HAP-1 (cell line): ENCODE results near the gene DUSP28.
"Not testable (repeated sequence)": the region's sequence is repeated elsewhere in the genome, so short reads cannot be mapped to it uniquely, and the experiment has no call there.

ENCODE experiments used
- DNase-seq, 2 experiments: peaks; one replicate each; pipeline ENCODE4 v3.0.0-alpha.2; 2016 to 2020; ENCODE audit warnings: low spot score in 2 of 2
- H3K27me3 ChIP-seq: fragments of 250-450 bp; sonication (Bioruptor Pico); 2 replicates; pipeline ENCODE4 v1.5.1; 2020; ENCODE audit warnings: low read depth, mild to moderate bottlenecking, moderate library complexity
- H3K36me3 ChIP-seq: fragments of 250-450 bp; sonication (Bioruptor Pico); replicated peaks from 2 replicates; pipeline ENCODE4 v1.5.1; 2020; ENCODE audit warnings: mild to moderate bottlenecking
- H3K4me1 ChIP-seq: fragments of 250-450 bp; sonication (Bioruptor Pico); 2 replicates; pipeline ENCODE4 v1.5.1; 2020; ENCODE audit warnings: mild to moderate bottlenecking
- H3K4me3 ChIP-seq: fragments of 250-450 bp; sonication (Bioruptor Pico); 2 replicates; pipeline ENCODE4 v1.5.1; 2020; ENCODE audit warnings: mild to moderate bottlenecking, moderate library complexity
- H3K9me3 ChIP-seq: fragments of 250-450 bp; sonication (Bioruptor Pico); 2 replicates; pipeline ENCODE4 v1.5.1; 2020; ENCODE audit warnings: mild to moderate bottlenecking, moderate library complexity
- in situ Hi-C: fragments of 300-500 bp; cut with MboI; formaldehyde crosslinking; loops from 3 replicates; pipeline ENCODE4 v1.14.3; 2020; ENCODE audit warnings: low sequenced_read_pairs, inconsistent platforms, mixed read lengths

DUSP28 gene

GRCh38 chr2:240560480-240561324 lies 545 bp downstream of the DUSP28 start:
- DNase-seq, result peak; percentile 94 to 100
- H3K9me3 ChIP-seq, result no peaks in the 10 kb centered on the region
- H3K4me1 ChIP-seq, result peaks cover 13% of the 10 kb centered on the region
- H3K36me3 ChIP-seq, result peaks cover 9% of the 10 kb centered on the region
- H3K27me3 ChIP-seq, result no peaks in the 10 kb centered on the region
- in situ Hi-C loops, result no loop called here
- peak overlapping the region; percentile 82 for H3K4me3 ChIP-seq

GRCh38 chr2:240561325-240561971 lies 1.3 kb downstream of the DUSP28 start:
- Histone ChIP-seq H3K27me3 (no peaks in the 10 kb centered on the region), H3K4me3 (peak overlapping the region; percentile 82), H3K9me3 (no peaks in the 10 kb centered on the region), H3K36me3 (peaks cover 9% of the 10 kb centered on the region), H3K4me1 (peaks cover 18% of the 10 kb centered on the region)
- peak in 1 of 2 experiments; percentile 6 for DNase-seq
- in situ Hi-C loops, result no loop called here

GRCh38 chr2:240563231-240563630 lies 3.1 kb downstream of the DUSP28 start:
- peaks cover 31% of the 10 kb centered on the region for H3K4me1 ChIP-seq
- H3K9me3 ChIP-seq, H3K4me3 ChIP-seq, H3K36me3 ChIP-seq, H3K27me3 ChIP-seq, in situ Hi-C loops: not testable (repeated sequence)
- DNase-seq, result peak in 1 of 2 experiments; percentile 3

- Histone ChIP-seq H3K9me3 (no peaks in the 10 kb centered on the region), H3K4me1 (peaks cover 31% of the 10 kb centered on the region), H3K4me3 (no peak overlapping the region), H3K27me3 (no peaks in the 10 kb centered on the region), H3K36me3 (peaks cover 9% of the 10 kb centered on the region)
- no peak for DNase-seq
- in situ Hi-C loops, result no loop called here
These were observed 3.9 kb downstream of the DUSP28 start for GRCh38 chr2:240563951-240564560.

- no peaks in the 10 kb centered on the region for H3K9me3 ChIP-seq
- in situ Hi-C loops, result no loop called here
- no peak overlapping the region for H3K4me3 ChIP-seq
- peaks cover 24% of the 10 kb centered on the region for H3K4me1 ChIP-seq
- DNase-seq, result peak in 1 of 2 experiments; percentile 17
- H3K27me3 ChIP-seq, result no peaks in the 10 kb centered on the region
- peaks cover 7% of the 10 kb centered on the region for H3K36me3 ChIP-seq
These were observed 4.6 kb downstream of the DUSP28 start for GRCh38 chr2:240564561-240565332.

- DNase-seq, result peak in 1 of 2 experiments; percentile 72
- peaks cover 21% of the 10 kb centered on the region for H3K4me1 ChIP-seq
- peaks cover 4% of the 10 kb centered on the region for H3K36me3 ChIP-seq
- H3K9me3 ChIP-seq, result no peaks in the 10 kb centered on the region
- in situ Hi-C loops, result no loop called here
- no peaks in the 10 kb centered on the region for H3K27me3 ChIP-seq
- H3K4me3 ChIP-seq, result peak overlapping the region; percentile 17
These were observed 5.4 kb downstream of the DUSP28 start for GRCh38 chr2:240565333-240566202.

GRCh38 chr2:240566203-240567136 lies 6.3 kb downstream of the DUSP28 start:
- no peaks in the 10 kb centered on the region for H3K9me3 ChIP-seq
- peak overlapping the region; percentile 47 for H3K4me3 ChIP-seq
- peak; percentile 80 to 97 for DNase-seq
- H3K36me3 ChIP-seq, result peaks cover 4% of the 10 kb centered on the region
- in situ Hi-C loops, result no loop called here
- peaks cover 21% of the 10 kb centered on the region for H3K4me1 ChIP-seq
- H3K27me3 ChIP-seq, result no peaks in the 10 kb centered on the region

- in situ Hi-C loops, result no loop called here
- Histone ChIP-seq H3K4me1 (peaks cover 21% of the 10 kb centered on the region), H3K36me3 (peaks cover 3% of the 10 kb centered on the region), H3K9me3 (no peaks in the 10 kb centered on the region), H3K4me3 (peak overlapping the region; percentile 47), H3K27me3 (no peaks in the 10 kb centered on the region)
- no peak for DNase-seq
These were observed 7.1 kb downstream of the DUSP28 start for GRCh38 chr2:240567137-240567871.

GRCh38 chr2:240567872-240568677 lies 7.9 kb downstream of the DUSP28 start, which contains the start of gene RNPEPL1:
RNPEPL1 (plus strand) TSS chr2:240568484; CDS start chr2:240568587, 103 bp downstream.
- H3K36me3 ChIP-seq, result no peaks in the 10 kb centered on the region; the same call in 1 of the 2 replicates

GRCh38 chr2:240568678-240569522 lies 8.7 kb downstream of the DUSP28 start:
- no peaks in the 10 kb centered on the region for H3K9me3 ChIP-seq
- no peaks in the 10 kb centered on the region for H3K36me3 ChIP-seq
- peaks cover 21% of the 10 kb centered on the region for H3K4me1 ChIP-seq
- DNase-seq, result peak in 1 of 2 experiments; percentile 43
- H3K27me3 ChIP-seq, result no peaks in the 10 kb centered on the region
- peak overlapping the region; percentile 36 for H3K4me3 ChIP-seq
- in situ Hi-C loops, result no loop called here

More at GRCh38 chr2:240567872-240568677, 7.9 kb downstream of the DUSP28 start, which contains the start of gene RNPEPL1:
- H3K9me3 ChIP-seq, result no peaks in the 10 kb centered on the region
- H3K4me1 ChIP-seq, result peaks cover 21% of the 10 kb centered on the region
- peak within 1 kb of the TSS; percentile 47 for H3K4me3 ChIP-seq
- in situ Hi-C loops, result no loop called here
- H3K27me3 ChIP-seq, result no peaks in the 10 kb centered on the region
- DNase-seq, result peak in 1 of 2 experiments; percentile 50
